PC-9 (cell line): ENCODE measurements around the gene HOXC13.

Experiments used
- EZH2 ChIP-seq: fragments of 200-600 bp; sonication (generic); IDR thresholded peaks from 2 replicates; pipeline ENCODE4 v1.8.0; 2017; ENCODE audit warnings: antibody characterized with exemption, low read depth
- TF ChIP-seq, protein P1 (sequence below): fragments of 200-600 bp; sonication (generic); conservative IDR thresholded peaks from 2 replicates; pipeline ENCODE4 v1.6.1; 2017; ENCODE audit warnings: mixed run types, antibody characterized with exemption, mild to moderate bottlenecking, moderate library complexity

DNA sequence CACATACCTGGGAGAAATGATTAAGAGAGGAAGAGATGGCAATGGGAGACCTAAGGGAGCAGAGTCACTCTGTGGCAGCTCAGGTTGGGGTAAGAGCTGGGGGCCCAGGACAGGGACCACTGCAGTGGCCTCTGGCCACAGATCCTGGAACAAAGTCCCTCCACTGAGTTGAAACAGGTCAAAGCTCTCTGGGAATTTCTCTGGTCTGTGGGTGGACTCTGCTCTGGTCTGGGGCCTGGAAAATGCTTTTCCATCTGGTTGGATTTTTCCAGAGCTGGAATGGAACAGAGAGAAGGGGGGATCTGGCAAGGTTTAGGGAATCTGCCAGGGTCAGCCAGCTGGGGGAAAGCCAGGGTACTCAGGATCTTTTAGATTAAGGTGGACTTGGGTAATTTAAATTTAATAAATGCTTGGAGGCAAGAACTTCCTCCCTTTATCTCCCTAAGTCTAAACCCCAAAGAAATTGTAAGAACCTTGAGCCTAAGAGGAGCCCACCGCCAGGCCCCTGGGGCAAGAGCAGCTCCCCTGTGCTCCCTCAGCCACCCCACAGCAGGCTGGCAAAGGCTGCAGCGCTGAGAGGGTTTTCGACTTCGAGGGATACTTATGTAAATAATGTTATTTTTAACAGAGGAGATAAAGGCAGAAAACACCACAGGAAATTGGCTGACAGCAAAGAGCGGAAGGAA lies 50.1 kb downstream of the HOXC13 start:
- TF ChIP-seq, protein P1, sequence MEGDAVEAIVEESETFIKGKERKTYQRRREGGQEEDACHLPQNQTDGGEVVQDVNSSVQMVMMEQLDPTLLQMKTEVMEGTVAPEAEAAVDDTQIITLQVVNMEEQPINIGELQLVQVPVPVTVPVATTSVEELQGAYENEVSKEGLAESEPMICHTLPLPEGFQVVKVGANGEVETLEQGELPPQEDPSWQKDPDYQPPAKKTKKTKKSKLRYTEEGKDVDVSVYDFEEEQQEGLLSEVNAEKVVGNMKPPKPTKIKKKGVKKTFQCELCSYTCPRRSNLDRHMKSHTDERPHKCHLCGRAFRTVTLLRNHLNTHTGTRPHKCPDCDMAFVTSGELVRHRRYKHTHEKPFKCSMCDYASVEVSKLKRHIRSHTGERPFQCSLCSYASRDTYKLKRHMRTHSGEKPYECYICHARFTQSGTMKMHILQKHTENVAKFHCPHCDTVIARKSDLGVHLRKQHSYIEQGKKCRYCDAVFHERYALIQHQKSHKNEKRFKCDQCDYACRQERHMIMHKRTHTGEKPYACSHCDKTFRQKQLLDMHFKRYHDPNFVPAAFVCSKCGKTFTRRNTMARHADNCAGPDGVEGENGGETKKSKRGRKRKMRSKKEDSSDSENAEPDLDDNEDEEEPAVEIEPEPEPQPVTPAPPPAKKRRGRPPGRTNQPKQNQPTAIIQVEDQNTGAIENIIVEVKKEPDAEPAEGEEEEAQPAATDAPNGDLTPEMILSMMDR = no peak
- TF ChIP-seq EZH2 = no peak
